ENCODE results near the gene PSMD5. TPM values are rescaled to one million over a fixed set of nuclear protein-coding genes. Genes with fewer than 3 reads are reported as not detected.

The PSMD5 gene
- total RNA-seq, 4 donors from 2014 or later = 30.7 to 47.7 (median 33.0) TPM

DNA sequence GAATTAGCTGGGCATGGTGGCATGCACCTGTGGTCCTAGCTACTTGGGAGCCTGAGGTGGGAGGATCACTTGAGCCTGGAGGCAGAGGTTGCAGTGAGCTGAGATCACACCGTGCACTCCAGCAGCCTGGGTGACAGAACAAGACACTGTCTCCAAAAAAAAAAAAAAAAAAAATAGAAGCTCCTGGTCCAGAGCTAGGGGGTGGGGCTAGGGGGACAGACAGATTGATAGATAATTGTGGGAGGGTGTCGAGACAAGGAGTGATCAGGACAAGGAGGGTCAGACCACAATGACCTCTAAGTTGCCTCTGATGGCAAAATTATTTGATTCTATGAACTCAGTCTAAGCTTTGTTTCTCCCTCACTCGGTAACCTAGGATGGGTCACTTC, 40.9 kb upstream of the PSMD5 start:
- H3K4me1 ChIP-seq = peaks cover 8% of the 10 kb centered on the region
- no peaks in the 10 kb centered on the region for H3K9me3 ChIP-seq
- 76% methylated on average over 3 of the region's 3 CpGs for WGBS
- no peaks in the 10 kb centered on the region for H3K27me3 ChIP-seq
- DNase-seq (ENCODE audit: low spot score in 2 of 2) = no peak
- TF ChIP-seq, protein P1, sequence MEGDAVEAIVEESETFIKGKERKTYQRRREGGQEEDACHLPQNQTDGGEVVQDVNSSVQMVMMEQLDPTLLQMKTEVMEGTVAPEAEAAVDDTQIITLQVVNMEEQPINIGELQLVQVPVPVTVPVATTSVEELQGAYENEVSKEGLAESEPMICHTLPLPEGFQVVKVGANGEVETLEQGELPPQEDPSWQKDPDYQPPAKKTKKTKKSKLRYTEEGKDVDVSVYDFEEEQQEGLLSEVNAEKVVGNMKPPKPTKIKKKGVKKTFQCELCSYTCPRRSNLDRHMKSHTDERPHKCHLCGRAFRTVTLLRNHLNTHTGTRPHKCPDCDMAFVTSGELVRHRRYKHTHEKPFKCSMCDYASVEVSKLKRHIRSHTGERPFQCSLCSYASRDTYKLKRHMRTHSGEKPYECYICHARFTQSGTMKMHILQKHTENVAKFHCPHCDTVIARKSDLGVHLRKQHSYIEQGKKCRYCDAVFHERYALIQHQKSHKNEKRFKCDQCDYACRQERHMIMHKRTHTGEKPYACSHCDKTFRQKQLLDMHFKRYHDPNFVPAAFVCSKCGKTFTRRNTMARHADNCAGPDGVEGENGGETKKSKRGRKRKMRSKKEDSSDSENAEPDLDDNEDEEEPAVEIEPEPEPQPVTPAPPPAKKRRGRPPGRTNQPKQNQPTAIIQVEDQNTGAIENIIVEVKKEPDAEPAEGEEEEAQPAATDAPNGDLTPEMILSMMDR (IDR thresholded peaks at IDR 0.05) = no peak
- TF ChIP-seq POLR2A (IDR thresholded peaks at IDR 0.05) = no peak
- TF ChIP-seq POLR2AphosphoS5 (IDR thresholded peaks at IDR 0.05) = no peak
- TF ChIP-seq EP300 (IDR thresholded peaks at IDR 0.05) = no peak
- H3K27ac ChIP-seq = no peak overlapping the region
- H3K4me3 ChIP-seq = no peak overlapping the region
- H3K36me3 ChIP-seq = no peaks in the 10 kb centered on the region

DNA sequence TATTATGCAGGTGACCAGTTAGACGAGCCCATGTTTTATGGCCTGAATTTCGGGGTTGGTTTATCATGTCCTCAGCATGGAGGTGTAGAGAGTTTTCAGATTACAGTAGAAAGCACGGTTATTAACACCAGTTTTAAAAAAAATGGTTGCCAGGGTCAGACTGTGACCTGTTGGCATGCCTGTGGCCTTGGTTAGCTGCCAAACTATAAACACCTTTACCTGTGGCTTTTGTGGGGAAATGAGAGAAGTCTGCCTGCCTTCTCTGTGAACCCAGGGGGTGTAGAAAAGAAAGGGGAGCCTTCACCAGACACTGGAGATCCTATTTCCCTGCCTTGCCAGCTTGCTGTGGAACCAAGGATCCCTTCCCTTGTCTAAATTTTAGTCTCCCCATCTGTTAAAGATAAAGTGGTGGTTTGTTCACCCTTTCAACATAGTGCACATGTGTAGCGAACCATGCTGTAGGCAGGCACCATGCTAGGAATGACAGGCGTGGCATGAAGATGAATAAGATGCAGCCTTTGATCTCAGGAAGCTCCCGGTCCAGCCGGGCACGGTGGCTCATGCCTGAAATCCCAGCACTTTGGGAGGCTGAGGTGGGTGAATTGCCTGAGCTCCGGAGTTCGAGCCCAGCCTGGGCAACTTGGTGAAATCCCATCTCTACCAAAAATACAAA, 40.3 kb upstream of the PSMD5 start:
- Histone ChIP-seq H3K9me3 (no peaks in the 10 kb centered on the region), H3K27me3 (no peaks in the 10 kb centered on the region), H3K36me3 (no peaks in the 10 kb centered on the region), H3K4me1 (peaks cover 14% of the 10 kb centered on the region), H3K27ac (no peak overlapping the region), H3K4me3 (no peak overlapping the region)
- WGBS = 69% methylated on average over 10 of the region's 10 CpGs
- TF ChIP-seq, protein P1 (IDR thresholded peaks at IDR 0.05) = no peak
- TF ChIP-seq POLR2A (IDR thresholded peaks at IDR 0.05) = no peak
- TF ChIP-seq EP300 (IDR thresholded peaks at IDR 0.05) = no peak
- TF ChIP-seq POLR2AphosphoS5 (IDR thresholded peaks at IDR 0.05) = no peak
- DNase-seq (ENCODE audit: low spot score in 2 of 2) = no peak

DNA sequence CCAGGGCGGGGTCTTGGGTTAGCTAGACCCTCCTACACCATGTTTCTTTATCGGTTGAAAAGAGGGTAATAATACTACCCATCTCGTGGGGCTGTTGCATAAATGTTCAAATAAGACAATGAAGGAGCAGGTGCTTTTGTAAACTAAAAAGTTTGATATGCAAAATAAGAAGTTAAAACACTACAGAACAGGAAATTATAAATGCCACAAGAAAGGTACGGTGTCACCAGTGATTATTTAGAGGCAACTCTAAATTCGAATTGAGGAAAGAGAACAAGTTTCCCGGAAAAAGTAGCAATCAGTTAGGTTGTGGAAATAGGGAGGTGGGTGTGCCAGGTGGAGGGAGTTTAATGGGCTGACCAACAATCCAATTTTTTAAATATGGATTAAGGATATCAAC, 36.7 kb upstream of the PSMD5 start:
- TF ChIP-seq POLR2AphosphoS5 (IDR thresholded peaks at IDR 0.05) (no peak), POLR2A (IDR thresholded peaks at IDR 0.05) (no peak), EP300 (IDR thresholded peaks at IDR 0.05) (no peak)
- TF ChIP-seq, protein P1 (IDR thresholded peaks at IDR 0.05) = no peak
- WGBS = 76% methylated on average over 6 of the region's 6 CpGs

DNA sequence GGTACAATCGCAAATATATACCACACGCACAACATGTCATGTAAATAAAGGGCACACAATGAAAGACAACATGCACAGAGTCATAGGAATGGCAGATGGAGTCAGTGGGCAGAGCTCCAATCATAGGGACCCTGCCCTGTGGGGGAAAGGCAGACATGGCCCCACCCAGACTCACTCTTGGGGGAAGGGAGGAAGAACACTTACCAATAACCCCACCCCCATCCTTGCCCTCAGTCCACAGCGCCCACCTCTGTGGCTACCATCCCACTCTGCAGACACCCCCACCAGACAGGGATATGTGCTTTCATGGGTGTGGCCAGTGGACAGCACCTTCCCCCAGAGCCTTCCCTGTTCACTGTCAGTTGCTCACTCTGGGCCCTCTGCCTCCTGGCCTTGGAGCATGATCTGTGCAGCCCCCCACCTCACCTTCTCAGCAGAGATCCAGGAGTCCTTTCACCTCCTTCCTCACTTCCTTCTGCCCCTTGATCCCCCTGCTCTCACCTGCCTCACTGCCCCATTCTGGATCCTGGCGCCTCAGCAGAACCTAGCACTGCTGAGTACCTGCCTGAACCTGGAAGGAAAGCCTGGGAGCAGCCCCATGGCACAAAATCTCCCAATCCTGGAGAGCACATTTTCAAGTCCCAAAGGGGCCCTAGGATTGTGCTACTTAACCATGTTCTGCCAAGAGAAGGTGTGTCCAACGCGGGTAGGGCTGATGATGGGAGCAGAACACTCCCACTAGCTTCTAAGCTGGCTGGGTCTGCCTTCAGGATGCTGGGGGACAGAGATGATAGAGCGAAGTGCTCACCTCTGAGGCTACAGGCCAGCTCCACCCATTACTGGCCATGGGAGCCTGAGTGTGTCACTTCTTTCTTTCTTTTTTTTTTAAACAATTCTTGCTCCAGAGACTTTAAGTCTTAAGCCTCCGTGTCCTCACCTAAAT, 35.7 kb upstream of the PSMD5 start:
- no peak overlapping the region for H3K27ac ChIP-seq

More for the DNA sequence above, 36.7 kb upstream of the PSMD5 start:
- Histone ChIP-seq H3K36me3 (no peaks in the 10 kb centered on the region), H3K4me3 (no peak overlapping the region), H3K9me3 (no peaks in the 10 kb centered on the region), H3K27me3 (no peaks in the 10 kb centered on the region), H3K27ac (no peak overlapping the region), H3K4me1 (peaks cover 26% of the 10 kb centered on the region)
- no peak for DNase-seq (ENCODE audit: low spot score in 2 of 2)

More for the DNA sequence above, 35.7 kb upstream of the PSMD5 start:
- TF ChIP-seq POLR2A (IDR thresholded peaks at IDR 0.05) (no peak), POLR2AphosphoS5 (IDR thresholded peaks at IDR 0.05) (no peak), EP300 (IDR thresholded peaks at IDR 0.05) (no peak)
- TF ChIP-seq, protein P1 (IDR thresholded peaks at IDR 0.05) = no peak
- Histone ChIP-seq H3K4me1 (peaks cover 26% of the 10 kb centered on the region), H3K9me3 (no peaks in the 10 kb centered on the region), H3K4me3 (no peak overlapping the region), H3K27me3 (no peaks in the 10 kb centered on the region), H3K36me3 (no peaks in the 10 kb centered on the region)
- WGBS = 74% methylated on average over 8 of the region's 8 CpGs
- DNase-seq (ENCODE audit: low spot score in 2 of 2) = no peak

Data from suprapubic skin (tissue), 4 donors.